Panc1 (cell line): ENCODE results near the gene CASR. TPM values are rescaled to one million over a fixed set of nuclear protein-coding genes. Genes with fewer than 3 reads are reported as not detected.

Experiments
- ATAC-seq: fragments of 200-7000 bp; cut with Tn5 transposase; 2 replicates; pipeline ENCODE4 v1.9.1; 2020; ENCODE audit warnings: mild to moderate bottlenecking, moderate library complexity
- BruUV-seq: library from RNA; stranded (reverse); fragments of 400-500 nt; replicated peaks from 2 replicates; lab custom pipeline; 2021; lab: Mats Ljungman, UMichigan
- CTCF ChIA-PET: fragments of 300-600 bp; sonication (Branson Sonifier 250); formaldehyde crosslinking; loops from one replicate; lab custom pipeline; 2022; ENCODE audit warnings: antibody characterized with exemption; lab: Charles Lee
- POLR2A ChIA-PET: fragments of 300-600 bp; sonication (Branson Sonifier 250); formaldehyde crosslinking; loops from one replicate; lab custom pipeline; 2022; ENCODE audit warnings: antibody characterized with exemption; lab: Charles Lee
- DNase-seq: peaks from one replicate; pipeline ENCODE4 v3.0.0-alpha.2; 2010; ENCODE audit warnings: low read depth, low spot score
- H3K27ac ChIP-seq: 2 replicates; pipeline ENCODE4 v1.5.1; 2011; ENCODE audit warnings: mild to moderate bottlenecking, low read length, inconsistent platforms
- H3K27me3 ChIP-seq: fragments of 200-500 bp; sonication (Bioruptor generic); 2 replicates; pipeline ENCODE4 v1.6.0; 2014; ENCODE audit warnings: low read length, inconsistent platforms; ENCODE audit not compliant: control insufficient read depth, insufficient read depth
- H3K36me3 ChIP-seq: fragments of 200-500 bp; sonication (Bioruptor generic); 2 replicates; pipeline ENCODE4 v1.5.1; 2014; ENCODE audit warnings: inconsistent platforms, mild to moderate bottlenecking, low read length, moderate library complexity; ENCODE audit not compliant: control insufficient read depth, insufficient read depth
- H3K4me1 ChIP-seq: 2 replicates; pipeline ENCODE4 v1.5.1; 2011; ENCODE audit warnings: inconsistent platforms, mild to moderate bottlenecking, low read length, moderate library complexity; ENCODE audit not compliant: control insufficient read depth, insufficient read depth
- H3K4me3 ChIP-seq, 2 experiments: 2 replicates each; pipeline ENCODE4 v1.5.1; 2011 to 2012; ENCODE audit warnings: low read depth in 2 of 2, low read length in 2 of 2, mild to moderate bottlenecking in 2 of 2, inconsistent platforms in 1 of 2, moderate library complexity in 1 of 2
- H3K9me3 ChIP-seq: fragments of 200-500 bp; sonication (Bioruptor generic); 2 replicates; pipeline ENCODE4 v1.5.1; 2014; ENCODE audit warnings: low read depth, mild to moderate bottlenecking, inconsistent platforms, low read length, moderate library complexity; ENCODE audit not compliant: control insufficient read depth, insufficient read depth
- POLR2AphosphoS5 ChIP-seq: IDR thresholded peaks from 2 replicates; pipeline ENCODE4 v1.6.1; 2012; ENCODE audit warnings: mild to moderate bottlenecking, low read depth, low read length, moderate library complexity
- SIN3A ChIP-seq: IDR thresholded peaks from 2 replicates; pipeline ENCODE4 v1.6.1; 2012; ENCODE audit warnings: low read depth, mild to moderate bottlenecking, low read length, moderate library complexity, borderline replicate concordance; ENCODE audit not compliant: insufficient read depth
- TCF7L2 ChIP-seq: IDR thresholded peaks from 2 replicates; pipeline ENCODE4 v1.6.1; 2011; ENCODE audit warnings: mild to moderate bottlenecking, low read depth, low read length, inconsistent platforms
- in situ Hi-C: cut with HindIII; loops from 2 replicates; pipeline ENCODE4 v1.10.0; 2016; ENCODE audit warnings: low sequenced_read_pairs, low pct_unique_long_range_greater_than_20kb
- intact Hi-C: fragments of 100-400 bp; cut with micrococcal nuclease; formaldehyde crosslinking; loops from one replicate; pipeline ENCODE4 v1.10.0; 2022; ENCODE audit not compliant: unreplicated experiment
- total RNA-seq: library from RNA; stranded (reverse); gene quantifications from one replicate; pipeline ENCODE4 v1.2.1, GENCODE V29; 2021; ENCODE audit not compliant: unreplicated experiment
- TF ChIP-seq, protein P1 (sequence below), 2 experiments: IDR thresholded peaks; 2 replicates each; pipeline ENCODE4 v1.6.1; 2011 to 2012; ENCODE audit warnings: low read depth in 2 of 2, control low read depth in 1 of 2, low read length in 1 of 2, mild to moderate bottlenecking in 1 of 2, moderate library complexity in 1 of 2; ENCODE audit not compliant: insufficient read depth in 1 of 2
- TF ChIP-seq, protein P2 (sequence below): fragments of 450-650 bp; IDR thresholded peaks from 2 replicates; pipeline ENCODE4 v1.5.1; 2017; ENCODE audit warnings: mild to moderate bottlenecking

The CASR gene
- total RNA-seq, 1 experiment from 2014 or later, result not detected

- Histone ChIP-seq H3K27me3 (peaks cover 2% of the 10 kb centered on the region; the same call in 1 of the 2 replicates), H3K27ac (no peak overlapping the region), H3K9me3 (0 out of 2 replicates have a peak, but pooled peaks cover 3% of the 10 kb centered on the region), H3K4me1 (no peaks in the 10 kb centered on the region), H3K4me3 (no peak overlapping the region), H3K36me3 (no peaks in the 10 kb centered on the region)
- ChIA-PET CTCF (no interaction called here), POLR2A (interaction anchor here (0.5 kb wide), 1 partner anchor 36 kb away, joined by 4 read pairs; no protein-coding TSS in a partner anchor)
- in situ Hi-C loops (no loop called here), intact Hi-C loops (no loop called here)
- BruUV-seq, result no TSS peak
- no peak for DNase-seq
- TF ChIP-seq, protein P1, sequence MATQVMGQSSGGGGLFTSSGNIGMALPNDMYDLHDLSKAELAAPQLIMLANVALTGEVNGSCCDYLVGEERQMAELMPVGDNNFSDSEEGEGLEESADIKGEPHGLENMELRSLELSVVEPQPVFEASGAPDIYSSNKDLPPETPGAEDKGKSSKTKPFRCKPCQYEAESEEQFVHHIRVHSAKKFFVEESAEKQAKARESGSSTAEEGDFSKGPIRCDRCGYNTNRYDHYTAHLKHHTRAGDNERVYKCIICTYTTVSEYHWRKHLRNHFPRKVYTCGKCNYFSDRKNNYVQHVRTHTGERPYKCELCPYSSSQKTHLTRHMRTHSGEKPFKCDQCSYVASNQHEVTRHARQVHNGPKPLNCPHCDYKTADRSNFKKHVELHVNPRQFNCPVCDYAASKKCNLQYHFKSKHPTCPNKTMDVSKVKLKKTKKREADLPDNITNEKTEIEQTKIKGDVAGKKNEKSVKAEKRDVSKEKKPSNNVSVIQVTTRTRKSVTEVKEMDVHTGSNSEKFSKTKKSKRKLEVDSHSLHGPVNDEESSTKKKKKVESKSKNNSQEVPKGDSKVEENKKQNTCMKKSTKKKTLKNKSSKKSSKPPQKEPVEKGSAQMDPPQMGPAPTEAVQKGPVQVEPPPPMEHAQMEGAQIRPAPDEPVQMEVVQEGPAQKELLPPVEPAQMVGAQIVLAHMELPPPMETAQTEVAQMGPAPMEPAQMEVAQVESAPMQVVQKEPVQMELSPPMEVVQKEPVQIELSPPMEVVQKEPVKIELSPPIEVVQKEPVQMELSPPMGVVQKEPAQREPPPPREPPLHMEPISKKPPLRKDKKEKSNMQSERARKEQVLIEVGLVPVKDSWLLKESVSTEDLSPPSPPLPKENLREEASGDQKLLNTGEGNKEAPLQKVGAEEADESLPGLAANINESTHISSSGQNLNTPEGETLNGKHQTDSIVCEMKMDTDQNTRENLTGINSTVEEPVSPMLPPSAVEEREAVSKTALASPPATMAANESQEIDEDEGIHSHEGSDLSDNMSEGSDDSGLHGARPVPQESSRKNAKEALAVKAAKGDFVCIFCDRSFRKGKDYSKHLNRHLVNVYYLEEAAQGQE (IDR thresholded peaks at IDR 0.05; ENCODE audit: insufficient read depth in 1 of 2, low read depth in 2 of 2, low read length in 1 of 2), result no peak
- TF ChIP-seq TCF7L2, result no peak
- TF ChIP-seq, protein P2, sequence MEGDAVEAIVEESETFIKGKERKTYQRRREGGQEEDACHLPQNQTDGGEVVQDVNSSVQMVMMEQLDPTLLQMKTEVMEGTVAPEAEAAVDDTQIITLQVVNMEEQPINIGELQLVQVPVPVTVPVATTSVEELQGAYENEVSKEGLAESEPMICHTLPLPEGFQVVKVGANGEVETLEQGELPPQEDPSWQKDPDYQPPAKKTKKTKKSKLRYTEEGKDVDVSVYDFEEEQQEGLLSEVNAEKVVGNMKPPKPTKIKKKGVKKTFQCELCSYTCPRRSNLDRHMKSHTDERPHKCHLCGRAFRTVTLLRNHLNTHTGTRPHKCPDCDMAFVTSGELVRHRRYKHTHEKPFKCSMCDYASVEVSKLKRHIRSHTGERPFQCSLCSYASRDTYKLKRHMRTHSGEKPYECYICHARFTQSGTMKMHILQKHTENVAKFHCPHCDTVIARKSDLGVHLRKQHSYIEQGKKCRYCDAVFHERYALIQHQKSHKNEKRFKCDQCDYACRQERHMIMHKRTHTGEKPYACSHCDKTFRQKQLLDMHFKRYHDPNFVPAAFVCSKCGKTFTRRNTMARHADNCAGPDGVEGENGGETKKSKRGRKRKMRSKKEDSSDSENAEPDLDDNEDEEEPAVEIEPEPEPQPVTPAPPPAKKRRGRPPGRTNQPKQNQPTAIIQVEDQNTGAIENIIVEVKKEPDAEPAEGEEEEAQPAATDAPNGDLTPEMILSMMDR, result no peak
- no peak for TF ChIP-seq SIN3A
- no peak for TF ChIP-seq POLR2AphosphoS5
- ATAC-seq, result no peak
These were observed 130.9 kb downstream of the CASR start for GRCh38 chr3:122314228-122314876.

DNA sequence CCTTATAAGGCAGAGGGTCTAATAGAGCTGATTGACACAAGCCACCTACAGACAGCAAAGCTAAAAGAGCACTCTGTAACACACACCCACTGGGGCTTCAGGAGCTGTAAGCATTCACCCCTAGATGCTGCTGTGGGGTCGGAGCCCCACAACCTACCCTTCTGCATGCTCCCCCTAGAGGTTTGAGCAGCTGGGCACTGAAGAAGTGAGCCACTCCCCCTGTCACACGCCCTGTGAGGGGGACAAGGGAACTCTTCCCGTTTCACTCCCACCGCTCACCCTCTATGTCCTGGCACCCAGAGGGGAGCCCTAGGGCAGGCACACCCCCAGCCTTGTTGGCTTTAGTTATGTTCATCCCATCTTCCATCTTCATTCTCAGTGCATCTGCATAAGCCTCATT, 132.2 kb downstream of the CASR start:
- Histone ChIP-seq H3K27me3 (peaks cover 2% of the 10 kb centered on the region; the same call in 1 of the 2 replicates), H3K27ac (no peak overlapping the region), H3K36me3 (no peaks in the 10 kb centered on the region), H3K4me3 (no peak overlapping the region), H3K4me1 (no peaks in the 10 kb centered on the region), H3K9me3 (peaks cover 3% of the 10 kb centered on the region; the same call in 1 of the 2 replicates)
- no peak for ATAC-seq
- no peak for DNase-seq
- in situ Hi-C loops, result no loop called here
- CTCF ChIA-PET, result no interaction called here
- no TSS peak for BruUV-seq
- intact Hi-C loops, result no loop called here
- POLR2A ChIA-PET, result no interaction called here
- TF ChIP-seq, protein P2, result peak; percentile 3; the same call in 1 of the 2 replicates
- TF ChIP-seq SIN3A, result no peak
- no peak for TF ChIP-seq TCF7L2
- TF ChIP-seq POLR2AphosphoS5, result no peak
- TF ChIP-seq, protein P1 (IDR thresholded peaks at IDR 0.05; ENCODE audit: insufficient read depth in 1 of 2, low read depth in 2 of 2, low read length in 1 of 2), result no peak
